ENCODE data around the gene TRIO. TPM values are rescaled to one million over a fixed set of nuclear protein-coding genes. Genes with fewer than 3 reads are reported as not detected.

Gene TRIO
- total RNA-seq, 1 donor from 2014 or later, result 170 TPM

DNA sequence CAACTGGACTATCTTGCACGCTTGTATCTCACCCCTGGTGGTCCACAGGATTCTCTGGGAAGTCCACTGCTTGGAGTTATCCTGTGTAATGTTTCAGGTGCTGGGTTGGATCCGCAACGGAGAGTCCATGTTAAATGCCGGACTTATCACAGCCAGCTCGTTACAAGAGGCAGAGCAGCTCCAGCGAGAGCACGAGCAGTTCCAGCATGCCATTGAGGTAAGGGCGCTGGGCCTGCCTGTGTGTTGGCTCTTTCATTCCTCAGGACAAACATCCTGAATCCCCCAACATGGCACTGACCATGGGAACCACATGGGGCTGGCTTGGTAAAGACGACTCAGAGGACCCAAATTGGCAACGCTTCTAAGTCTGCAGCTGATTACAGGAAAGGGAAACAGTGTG, 223.6 kb downstream of the TRIO start:
- TF ChIP-seq, protein P1, sequence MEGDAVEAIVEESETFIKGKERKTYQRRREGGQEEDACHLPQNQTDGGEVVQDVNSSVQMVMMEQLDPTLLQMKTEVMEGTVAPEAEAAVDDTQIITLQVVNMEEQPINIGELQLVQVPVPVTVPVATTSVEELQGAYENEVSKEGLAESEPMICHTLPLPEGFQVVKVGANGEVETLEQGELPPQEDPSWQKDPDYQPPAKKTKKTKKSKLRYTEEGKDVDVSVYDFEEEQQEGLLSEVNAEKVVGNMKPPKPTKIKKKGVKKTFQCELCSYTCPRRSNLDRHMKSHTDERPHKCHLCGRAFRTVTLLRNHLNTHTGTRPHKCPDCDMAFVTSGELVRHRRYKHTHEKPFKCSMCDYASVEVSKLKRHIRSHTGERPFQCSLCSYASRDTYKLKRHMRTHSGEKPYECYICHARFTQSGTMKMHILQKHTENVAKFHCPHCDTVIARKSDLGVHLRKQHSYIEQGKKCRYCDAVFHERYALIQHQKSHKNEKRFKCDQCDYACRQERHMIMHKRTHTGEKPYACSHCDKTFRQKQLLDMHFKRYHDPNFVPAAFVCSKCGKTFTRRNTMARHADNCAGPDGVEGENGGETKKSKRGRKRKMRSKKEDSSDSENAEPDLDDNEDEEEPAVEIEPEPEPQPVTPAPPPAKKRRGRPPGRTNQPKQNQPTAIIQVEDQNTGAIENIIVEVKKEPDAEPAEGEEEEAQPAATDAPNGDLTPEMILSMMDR (conservative IDR thresholded peaks at IDR 0.05; ENCODE audit: low read depth, low read length), result no peak
- H3K4me3 ChIP-seq (ENCODE audit: low read depth, low read length), result no peak overlapping the region
- no peak for DNase-seq (ENCODE audit: low read depth)

DNA sequence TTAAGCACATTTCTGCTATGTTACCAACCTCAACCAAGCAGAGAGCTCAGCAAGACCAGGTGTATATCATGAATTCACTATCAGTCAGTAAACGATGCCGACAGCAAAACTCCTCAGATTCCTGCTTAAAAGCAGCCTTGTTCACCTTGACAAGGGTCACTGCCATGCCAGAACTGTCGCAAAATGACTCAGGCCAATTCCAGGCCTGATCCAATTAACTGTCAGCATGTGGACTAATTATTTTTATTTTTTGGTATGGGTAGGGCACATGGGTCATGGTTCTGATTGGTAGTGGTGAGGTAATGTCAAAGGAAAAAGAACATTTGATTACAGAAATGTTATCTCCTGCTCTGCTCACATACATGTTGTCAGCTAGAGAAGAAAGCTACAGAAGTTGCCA, 224.2 kb downstream of the TRIO start:
- H3K4me3 ChIP-seq (ENCODE audit: low read depth, low read length), result no peak overlapping the region
- TF ChIP-seq, protein P1 (conservative IDR thresholded peaks at IDR 0.05; ENCODE audit: low read depth, low read length), result no peak
- no peak for DNase-seq (ENCODE audit: low read depth)

DNA sequence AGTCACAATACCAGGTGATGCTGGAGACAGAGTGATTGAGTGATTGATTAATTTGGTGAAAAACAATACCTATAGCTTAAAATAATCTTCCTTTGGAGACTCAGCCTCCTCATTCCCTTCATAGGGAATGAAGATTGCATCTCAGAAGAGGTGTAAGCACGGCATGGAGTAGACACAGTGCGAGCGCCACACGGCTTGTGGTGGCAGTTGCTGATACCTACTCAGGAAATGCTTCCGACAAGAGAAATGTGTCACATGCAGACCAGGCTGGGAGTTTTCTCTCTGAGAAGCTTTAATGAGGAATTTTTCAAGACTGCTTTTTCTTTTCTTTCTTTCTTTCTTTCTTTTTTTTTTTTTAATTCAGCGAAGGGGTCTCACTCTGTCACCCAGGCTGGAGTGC, 226.6 kb downstream of the TRIO start:
- TF ChIP-seq, protein P1 (conservative IDR thresholded peaks at IDR 0.05; ENCODE audit: low read depth, low read length), result no peak
- DNase-seq (ENCODE audit: low read depth), result no peak
- H3K4me3 ChIP-seq (ENCODE audit: low read depth, low read length), result no peak overlapping the region

DNA sequence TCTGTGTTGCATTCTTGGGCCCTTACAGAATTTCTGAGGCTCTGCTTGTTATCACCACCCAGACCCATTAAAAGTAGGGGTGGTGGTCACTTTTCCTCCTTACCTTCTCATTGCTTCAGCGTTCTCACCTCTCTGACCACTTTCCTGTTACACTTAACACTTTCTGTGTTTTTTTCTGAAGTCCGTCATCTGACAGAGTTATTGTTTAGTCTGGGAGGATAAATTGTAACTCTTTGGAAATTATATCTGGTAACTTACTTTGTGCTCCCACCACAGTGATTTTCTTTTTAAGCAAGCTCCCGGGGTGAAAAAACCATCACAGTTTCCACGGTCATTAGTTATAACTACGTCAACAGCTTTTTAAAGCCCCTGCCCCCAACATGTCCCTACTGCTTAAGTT, 227.2 kb downstream of the TRIO start:
- TF ChIP-seq, protein P1 (conservative IDR thresholded peaks at IDR 0.05; ENCODE audit: low read depth, low read length), result no peak
- DNase-seq (ENCODE audit: low read depth), result no peak

DNA sequence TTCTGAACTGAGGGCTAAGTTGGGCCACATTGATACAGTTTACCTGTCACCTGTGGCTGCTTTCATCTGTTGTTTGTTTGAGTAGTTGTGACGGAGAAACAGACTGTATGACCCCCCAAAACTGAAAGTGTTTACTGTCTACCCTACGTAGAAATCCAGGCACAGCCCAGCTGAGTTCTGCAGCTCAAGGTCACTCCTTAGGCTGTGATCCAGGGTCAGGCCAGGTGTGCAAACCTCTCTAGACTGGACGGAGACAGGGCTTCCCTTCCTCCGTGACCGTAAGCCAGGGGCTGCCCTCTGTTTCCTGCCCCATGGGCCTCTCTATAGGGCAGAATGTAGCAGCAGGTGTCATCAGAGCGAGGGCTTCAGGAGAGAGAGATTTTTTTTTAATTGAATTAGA, 230.5 kb downstream of the TRIO start:
- no peak overlapping the region for H3K4me3 ChIP-seq (ENCODE audit: low read depth, low read length)
- TF ChIP-seq, protein P1 (conservative IDR thresholded peaks at IDR 0.05; ENCODE audit: low read depth, low read length), result no peak
- DNase-seq (ENCODE audit: low read depth), result no peak

More for the DNA sequence above, 227.2 kb downstream of the TRIO start:
- H3K4me3 ChIP-seq (ENCODE audit: low read depth, low read length), result no peak overlapping the region

DNA sequence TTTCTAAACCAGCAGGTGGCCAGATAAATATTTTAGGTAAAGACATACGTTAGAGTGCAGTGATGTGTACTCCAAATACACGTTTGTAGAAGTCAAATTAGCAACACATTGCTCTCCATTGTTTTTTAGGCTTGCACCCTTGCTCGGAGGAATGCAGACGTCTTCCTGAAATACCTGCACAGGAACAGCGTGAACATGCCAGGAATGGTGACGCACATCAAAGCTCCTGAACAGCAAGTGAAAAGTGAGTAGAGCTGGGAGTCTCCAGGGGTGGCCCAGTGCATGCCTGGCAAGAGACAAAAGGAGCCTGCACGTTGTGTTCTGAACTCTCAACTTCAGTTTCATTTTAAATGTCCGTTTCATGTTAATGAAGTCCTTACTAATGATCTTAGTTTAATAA, 231.0 kb downstream of the TRIO start:
- no peak for DNase-seq (ENCODE audit: low read depth)
- TF ChIP-seq, protein P1 (conservative IDR thresholded peaks at IDR 0.05; ENCODE audit: low read depth, low read length), result no peak
- H3K4me3 ChIP-seq (ENCODE audit: low read depth, low read length), result no peak overlapping the region

DNA sequence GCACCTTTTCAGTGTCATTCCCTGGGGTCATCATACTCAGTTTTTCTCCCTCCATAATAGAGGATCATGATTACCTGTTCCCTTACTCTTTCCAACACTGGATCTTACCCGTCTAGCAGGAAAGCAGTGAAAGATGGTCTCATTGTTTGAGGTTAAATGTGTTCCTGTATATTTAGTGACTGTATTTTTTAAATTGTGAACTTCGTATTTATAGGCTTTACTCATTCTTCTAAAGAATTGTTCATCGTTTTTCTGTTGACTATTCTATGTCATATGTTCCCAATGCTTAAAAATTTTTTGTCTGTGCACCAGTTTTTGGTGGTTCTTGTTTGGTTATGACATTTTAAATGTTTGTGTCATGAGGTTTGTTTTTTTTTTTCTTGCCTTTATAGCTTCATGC, 233.6 kb downstream of the TRIO start:
- DNase-seq (ENCODE audit: low read depth), result no peak
- H3K4me3 ChIP-seq (ENCODE audit: low read depth, low read length), result no peak overlapping the region
- TF ChIP-seq, protein P1 (conservative IDR thresholded peaks at IDR 0.05; ENCODE audit: low read depth, low read length), result no peak
